ENCODE measurements around the gene SEC24D.

Gene SEC24D

GRCh38 chr4:118869808-118870342, 33.9 kb upstream of the SEC24D start:
- WGBS (ENCODE audit: extremely low coverage, insufficient coverage, insufficient read length), result no CpG with 5 or more reads among the region's 2 CpGs
- Histone ChIP-seq H3K79me1 (ENCODE audit: low read length) (no peaks in the 10 kb centered on the region), H3K27ac (ENCODE audit: low read depth, low read length) (no peak overlapping the region), H3K9me3 (ENCODE audit: insufficient read depth, low read depth, low read length) (no peaks in the 10 kb centered on the region), H4K91ac (ENCODE audit: low read depth, low read length) (no peak overlapping the region), H3K4me1 (ENCODE audit: control insufficient read depth in 1 of 2, insufficient read depth in 2 of 2, low read length in 2 of 2) (peaks cover 0 to 2% of the 10 kb centered on the region in 2 experiments), H2BK5ac (ENCODE audit: low read depth, low read length, poor library complexity) (no peak overlapping the region), H3K9ac (ENCODE audit: low read length) (no peak overlapping the region), H3K4me2 (ENCODE audit: low read length) (no peak overlapping the region), H3K36me3 (ENCODE audit: control insufficient read depth in 1 of 2, insufficient read depth in 2 of 2, low read length in 2 of 2) (no peaks in the 10 kb centered on the region), H4K8ac (ENCODE audit: low read depth, low read length) (no peak overlapping the region), H3K79me2 (ENCODE audit: control insufficient read depth, insufficient read depth, low read length, poor library complexity) (no peaks in the 10 kb centered on the region), H3K4ac (ENCODE audit: low read depth, low read length) (no peak overlapping the region), H3K27me3 (ENCODE audit: insufficient read depth, low read length) (no peaks in the 10 kb centered on the region), H2BK120ac (ENCODE audit: insufficient read depth, low read length, poor library complexity) (no peak overlapping the region), H3K14ac (ENCODE audit: low read length) (no peak overlapping the region), H3K23ac (ENCODE audit: low read length) (no peak overlapping the region), H3K4me3 (ENCODE audit: low read depth, low read length) (no peak overlapping the region), H2AK5ac (ENCODE audit: low read length) (no peak overlapping the region), H4K12ac (ENCODE audit: low read depth, low read length) (no peak overlapping the region), H3K18ac (ENCODE audit: low read length) (no peak overlapping the region), H2BK12ac (ENCODE audit: low read length) (no peak overlapping the region), H2AFZ (ENCODE audit: insufficient read depth, low read length, poor library complexity) (no peak overlapping the region)
- DNase-seq, result no peak

GRCh38 chr4:118867311-118868067, 31.6 kb upstream of the SEC24D start:
- no peak overlapping the region for H2AK5ac ChIP-seq (ENCODE audit: low read length)
- H3K4me1 ChIP-seq (ENCODE audit: control insufficient read depth in 1 of 2, insufficient read depth in 2 of 2, low read length in 2 of 2), result peaks cover 0 to 2% of the 10 kb centered on the region in 2 experiments
- no peak overlapping the region for H4K12ac ChIP-seq (ENCODE audit: low read depth, low read length)
- no peak overlapping the region for H3K14ac ChIP-seq (ENCODE audit: low read length)
- no peaks in the 10 kb centered on the region for H3K36me3 ChIP-seq (ENCODE audit: control insufficient read depth in 1 of 2, insufficient read depth in 2 of 2, low read length in 2 of 2)
- H2BK5ac ChIP-seq (ENCODE audit: low read depth, low read length, poor library complexity), result no peak overlapping the region
- no peak for DNase-seq
- H3K79me1 ChIP-seq (ENCODE audit: low read length), result no peaks in the 10 kb centered on the region
- no peak overlapping the region for H3K18ac ChIP-seq (ENCODE audit: low read length)
- H3K4me2 ChIP-seq (ENCODE audit: low read length), result no peak overlapping the region
- no peaks in the 10 kb centered on the region for H3K27me3 ChIP-seq (ENCODE audit: insufficient read depth, low read length)
- H3K27ac ChIP-seq (ENCODE audit: low read depth, low read length), result no peak overlapping the region
- no peak overlapping the region for H3K4ac ChIP-seq (ENCODE audit: low read depth, low read length)
- no peak overlapping the region for H3K9ac ChIP-seq (ENCODE audit: low read length)
- no peak overlapping the region for H2AFZ ChIP-seq (ENCODE audit: insufficient read depth, low read length, poor library complexity)
- H3K79me2 ChIP-seq (ENCODE audit: control insufficient read depth, insufficient read depth, low read length, poor library complexity), result no peaks in the 10 kb centered on the region
- no peak overlapping the region for H2BK120ac ChIP-seq (ENCODE audit: insufficient read depth, low read length, poor library complexity)
- H3K4me3 ChIP-seq (ENCODE audit: low read depth, low read length), result no peak overlapping the region
- WGBS (ENCODE audit: extremely low coverage, insufficient coverage, insufficient read length), result no CpG with 5 or more reads among the region's 3 CpGs
- no peaks in the 10 kb centered on the region for H3K9me3 ChIP-seq (ENCODE audit: insufficient read depth, low read depth, low read length)
- H2BK12ac ChIP-seq (ENCODE audit: low read length), result no peak overlapping the region
- H4K8ac ChIP-seq (ENCODE audit: low read depth, low read length), result no peak overlapping the region
- H4K91ac ChIP-seq (ENCODE audit: low read depth, low read length), result no peak overlapping the region
- H3K23ac ChIP-seq (ENCODE audit: low read length), result no peak overlapping the region

- no peak overlapping the region for H3K9ac ChIP-seq (ENCODE audit: low read length)
- no peaks in the 10 kb centered on the region for H3K36me3 ChIP-seq (ENCODE audit: control insufficient read depth in 1 of 2, insufficient read depth in 2 of 2, low read length in 2 of 2)
- H2BK120ac ChIP-seq (ENCODE audit: insufficient read depth, low read length, poor library complexity), result no peak overlapping the region
- no peaks in the 10 kb centered on the region for H3K79me2 ChIP-seq (ENCODE audit: control insufficient read depth, insufficient read depth, low read length, poor library complexity)
- H4K12ac ChIP-seq (ENCODE audit: low read depth, low read length), result no peak overlapping the region
- no CpG with 5 or more reads among the region's 1 CpG for WGBS (ENCODE audit: extremely low coverage, insufficient coverage, insufficient read length)
- no peak overlapping the region for H2BK5ac ChIP-seq (ENCODE audit: low read depth, low read length, poor library complexity)
- peaks cover 0 to 2% of the 10 kb centered on the region in 2 experiments for H3K4me1 ChIP-seq (ENCODE audit: control insufficient read depth in 1 of 2, insufficient read depth in 2 of 2, low read length in 2 of 2)
- no peak overlapping the region for H3K4me3 ChIP-seq (ENCODE audit: low read depth, low read length)
- no peaks in the 10 kb centered on the region for H3K79me1 ChIP-seq (ENCODE audit: low read length)
- no peaks in the 10 kb centered on the region for H3K27me3 ChIP-seq (ENCODE audit: insufficient read depth, low read length)
- no peak overlapping the region for H3K14ac ChIP-seq (ENCODE audit: low read length)
- H4K91ac ChIP-seq (ENCODE audit: low read depth, low read length), result no peak overlapping the region
- no peak overlapping the region for H3K27ac ChIP-seq (ENCODE audit: low read depth, low read length)
- H2BK12ac ChIP-seq (ENCODE audit: low read length), result no peak overlapping the region
- H3K18ac ChIP-seq (ENCODE audit: low read length), result no peak overlapping the region
- no peak overlapping the region for H2AK5ac ChIP-seq (ENCODE audit: low read length)
- no peak overlapping the region for H2AFZ ChIP-seq (ENCODE audit: insufficient read depth, low read length, poor library complexity)
- no peak overlapping the region for H3K4me2 ChIP-seq (ENCODE audit: low read length)
- no peak overlapping the region for H4K8ac ChIP-seq (ENCODE audit: low read depth, low read length)
- no peak overlapping the region for H3K23ac ChIP-seq (ENCODE audit: low read length)
- no peak for DNase-seq
- H3K9me3 ChIP-seq (ENCODE audit: insufficient read depth, low read depth, low read length), result no peaks in the 10 kb centered on the region
- H3K4ac ChIP-seq (ENCODE audit: low read depth, low read length), result no peak overlapping the region
Measured at GRCh38 chr4:118866442-118866841, 30.5 kb upstream of the SEC24D start.

DNA sequence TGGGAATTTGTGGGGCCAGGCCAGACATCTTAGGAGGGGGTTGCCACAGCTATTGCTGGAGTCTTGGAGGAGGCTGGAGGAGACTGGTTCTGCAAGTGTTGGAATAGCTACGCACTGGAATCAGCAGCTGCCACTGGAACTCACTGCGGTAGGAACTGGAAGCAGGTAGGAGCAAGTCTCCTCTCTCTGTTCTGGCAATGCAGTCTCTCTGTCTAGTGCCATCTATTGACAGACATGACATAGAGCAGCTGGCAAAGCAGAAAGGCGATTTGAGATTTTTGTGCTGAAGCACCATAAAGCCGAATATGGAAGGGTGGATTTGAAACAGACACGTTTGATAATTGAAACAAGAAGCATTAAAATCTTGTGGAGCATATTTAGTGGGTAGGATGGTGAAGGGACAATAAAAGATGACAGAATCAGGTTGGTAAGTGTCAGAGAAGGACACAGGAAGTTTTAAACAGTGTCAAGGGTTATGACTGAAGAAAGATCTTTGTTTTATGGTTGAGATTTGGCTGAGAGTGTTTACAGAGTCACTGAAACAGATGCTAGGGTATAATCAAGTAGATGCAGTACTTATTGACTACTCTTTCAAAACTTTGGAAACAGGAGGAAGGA, 29.3 kb upstream of the SEC24D start:
- no peak overlapping the region for H3K18ac ChIP-seq (ENCODE audit: low read length)
- no peak overlapping the region for H2AFZ ChIP-seq (ENCODE audit: insufficient read depth, low read length, poor library complexity)
- H3K79me2 ChIP-seq (ENCODE audit: control insufficient read depth, insufficient read depth, low read length, poor library complexity), result no peaks in the 10 kb centered on the region
- H2BK120ac ChIP-seq (ENCODE audit: insufficient read depth, low read length, poor library complexity), result no peak overlapping the region
- no peak overlapping the region for H3K27ac ChIP-seq (ENCODE audit: low read depth, low read length)
- WGBS (ENCODE audit: extremely low coverage, insufficient coverage, insufficient read length), result no CpG with 5 or more reads among the region's 5 CpGs
- H3K36me3 ChIP-seq (ENCODE audit: control insufficient read depth in 1 of 2, insufficient read depth in 2 of 2, low read length in 2 of 2), result no peaks in the 10 kb centered on the region
- H3K9me3 ChIP-seq (ENCODE audit: insufficient read depth, low read depth, low read length), result no peaks in the 10 kb centered on the region
- H3K23ac ChIP-seq (ENCODE audit: low read length), result no peak overlapping the region
- no peak overlapping the region for H4K91ac ChIP-seq (ENCODE audit: low read depth, low read length)
- H2BK5ac ChIP-seq (ENCODE audit: low read depth, low read length, poor library complexity), result no peak overlapping the region
- peaks cover 0 to 2% of the 10 kb centered on the region in 2 experiments for H3K4me1 ChIP-seq (ENCODE audit: control insufficient read depth in 1 of 2, insufficient read depth in 2 of 2, low read length in 2 of 2)
- H3K4ac ChIP-seq (ENCODE audit: low read depth, low read length), result no peak overlapping the region
- H3K9ac ChIP-seq (ENCODE audit: low read length), result no peak overlapping the region
- no peak overlapping the region for H3K4me3 ChIP-seq (ENCODE audit: low read depth, low read length)
- no peak overlapping the region for H2BK12ac ChIP-seq (ENCODE audit: low read length)
- peak; percentile 60 to 78 for DNase-seq
- H4K8ac ChIP-seq (ENCODE audit: low read depth, low read length), result no peak overlapping the region
- no peaks in the 10 kb centered on the region for H3K27me3 ChIP-seq (ENCODE audit: insufficient read depth, low read length)
- H3K4me2 ChIP-seq (ENCODE audit: low read length), result no peak overlapping the region
- H3K14ac ChIP-seq (ENCODE audit: low read length), result no peak overlapping the region
- no peak overlapping the region for H4K12ac ChIP-seq (ENCODE audit: low read depth, low read length)
- no peak overlapping the region for H2AK5ac ChIP-seq (ENCODE audit: low read length)
- no peaks in the 10 kb centered on the region for H3K79me1 ChIP-seq (ENCODE audit: low read length)
